SW 1271 (cell line): ENCODE data around the gene NUP98.
A peak's percentile ranks its signal among the peaks of the same experiment; 100 is the strongest.

ENCODE experiments used
- DNase-seq, 2 experiments: peaks; one replicate each; lab custom pipeline; 2025; lab: John Stamatoyannopoulos, UW

The NUP98 gene

DNA sequence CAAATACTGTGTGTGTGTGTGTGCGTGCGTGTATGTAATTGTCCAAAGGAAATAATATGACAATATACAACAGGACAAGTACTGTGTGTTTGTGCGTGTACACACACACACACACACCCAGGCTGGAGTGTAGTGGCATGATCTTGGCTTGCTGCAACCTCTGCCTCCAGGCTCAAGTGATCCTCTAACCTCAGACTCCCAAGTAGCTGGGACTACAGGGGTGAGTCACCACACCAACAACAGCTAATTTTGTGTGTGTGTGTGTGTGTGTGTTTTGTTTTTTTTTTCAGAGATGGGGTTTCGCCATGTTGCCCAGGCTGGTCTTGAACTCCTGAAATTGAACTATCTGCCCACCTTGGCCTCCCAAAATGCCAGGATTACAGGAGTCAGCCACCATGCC is 61.5 kb downstream of the NUP98 start:
- no peak for DNase-seq

GRCh38 chr11:3732671-3733436 is 64.5 kb downstream of the NUP98 start:
- no peak for DNase-seq

GRCh38 chr11:3723014-3723708 is 74.2 kb downstream of the NUP98 start:
- DNase-seq, result peak; percentile 39 to 69

DNA sequence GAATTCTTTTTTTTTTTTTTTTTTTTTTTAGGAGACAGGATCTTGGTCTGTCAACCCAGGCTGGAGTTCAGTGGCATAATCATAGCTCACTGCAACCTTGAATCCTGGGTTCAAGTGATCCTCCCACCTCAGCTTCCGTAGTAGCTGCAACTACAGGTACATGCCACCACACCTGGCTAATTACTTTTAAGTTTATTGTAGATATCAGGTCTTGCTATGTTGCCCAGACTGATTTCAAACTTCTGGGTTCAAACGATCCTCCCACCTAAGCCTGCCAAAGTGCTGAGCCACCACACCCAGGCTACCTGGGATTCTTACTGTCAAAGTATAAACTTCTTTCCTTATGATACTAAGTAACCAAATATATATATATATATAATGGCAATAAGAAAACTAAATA is 75.3 kb downstream of the NUP98 start:
- DNase-seq, result no peak

DNA sequence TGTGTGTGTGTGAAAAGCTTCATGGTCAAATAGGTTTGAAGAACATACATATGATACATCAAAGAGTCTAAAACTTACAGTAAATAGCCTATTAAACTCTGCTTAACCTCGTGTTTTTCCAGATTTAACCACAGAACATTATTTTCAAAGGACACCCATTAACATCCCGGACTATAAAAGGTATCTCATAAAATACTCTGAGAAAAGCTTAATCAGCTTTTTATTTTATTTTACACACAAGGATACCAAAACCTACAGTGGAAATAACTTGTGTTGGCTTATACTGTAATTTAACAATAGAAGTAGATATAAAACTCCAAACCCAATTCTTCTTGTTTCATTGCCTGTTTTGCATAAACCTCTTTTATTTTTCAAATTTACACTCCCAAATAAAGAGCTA is 76.4 kb downstream of the NUP98 start:
- DNase-seq, result no peak

DNA sequence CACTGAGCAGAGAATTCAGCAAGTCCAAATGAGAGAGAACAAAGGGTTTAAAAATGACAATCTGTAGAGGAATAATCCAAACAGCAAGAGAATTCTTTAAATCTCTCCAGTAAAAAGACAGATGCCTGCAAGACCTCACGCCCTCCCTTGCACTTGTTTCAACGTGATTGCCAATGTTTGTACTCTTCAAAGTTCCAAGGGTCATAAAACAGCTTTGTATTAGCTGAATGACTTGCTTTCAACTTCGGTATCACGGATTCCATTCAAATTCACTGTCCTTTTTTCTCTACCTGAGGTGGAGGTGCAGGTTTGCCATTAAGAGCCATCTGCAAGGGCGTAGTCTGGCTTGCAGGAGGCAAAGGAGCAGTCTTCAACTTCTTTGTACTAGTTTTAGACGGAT is 85.1 kb downstream of the NUP98 start:
- DNase-seq, result no peak

DNA sequence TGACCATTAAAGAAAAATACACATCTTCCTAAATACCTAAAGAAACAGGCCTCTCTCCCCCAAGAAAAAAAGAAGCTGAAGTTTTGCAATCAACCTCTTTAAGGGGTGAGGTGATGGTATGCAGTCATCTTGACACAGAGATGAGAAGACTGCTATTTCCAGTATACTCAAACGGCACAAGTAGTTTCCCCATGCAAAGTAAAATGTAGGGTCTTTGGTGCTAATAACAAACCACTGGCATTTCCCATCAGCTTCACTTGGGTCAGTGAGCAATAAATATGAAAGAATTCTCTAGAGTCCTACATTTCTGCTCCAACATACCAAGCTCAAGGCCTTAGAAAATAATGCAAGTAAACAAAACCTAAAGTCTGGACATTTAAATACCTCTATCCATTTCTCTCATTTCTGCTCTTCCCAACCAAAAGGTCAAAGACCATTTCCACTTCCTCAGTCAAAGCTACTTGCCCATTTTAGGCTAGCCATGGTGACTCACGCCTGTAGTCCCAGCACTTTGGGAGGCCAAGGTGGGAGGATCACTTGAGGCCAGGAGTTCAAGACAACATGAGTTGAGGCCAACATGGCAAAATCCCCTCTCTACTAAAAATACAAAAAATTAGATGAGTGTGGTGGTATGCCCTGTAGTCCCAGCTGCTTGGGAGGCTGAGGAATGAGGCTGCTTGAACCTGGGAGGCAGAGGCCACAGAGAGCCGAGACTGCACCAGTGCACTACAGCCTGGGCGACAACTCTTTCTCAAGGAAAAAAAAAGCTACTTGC is 86.7 kb downstream of the NUP98 start:
- no peak for DNase-seq

GRCh38 chr11:3709977-3710376 is 87.4 kb downstream of the NUP98 start:
- DNase-seq, result no peak

DNA sequence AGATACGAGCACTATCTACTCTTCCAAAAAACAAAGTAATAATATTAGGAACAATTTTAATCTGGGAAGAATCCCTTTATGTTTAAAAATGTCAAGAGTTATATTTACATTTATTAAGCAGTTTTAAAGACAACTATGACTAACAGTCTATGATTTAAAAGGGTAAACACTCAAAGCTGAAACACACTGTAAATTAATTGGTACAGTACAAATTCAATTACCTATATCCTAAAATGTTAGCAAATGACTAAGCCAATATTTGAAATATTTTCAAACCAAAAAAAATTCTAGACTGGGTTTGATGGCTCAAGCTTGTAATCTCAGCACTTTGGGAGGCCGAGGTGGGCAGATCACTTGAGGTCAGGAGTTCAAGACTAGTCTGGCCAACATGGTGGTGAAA is 90.2 kb downstream of the NUP98 start:
- no peak for DNase-seq

- no peak for DNase-seq
Observed at GRCh38 chr11:3703383-3703782, 94.0 kb downstream of the NUP98 start.

DNA sequence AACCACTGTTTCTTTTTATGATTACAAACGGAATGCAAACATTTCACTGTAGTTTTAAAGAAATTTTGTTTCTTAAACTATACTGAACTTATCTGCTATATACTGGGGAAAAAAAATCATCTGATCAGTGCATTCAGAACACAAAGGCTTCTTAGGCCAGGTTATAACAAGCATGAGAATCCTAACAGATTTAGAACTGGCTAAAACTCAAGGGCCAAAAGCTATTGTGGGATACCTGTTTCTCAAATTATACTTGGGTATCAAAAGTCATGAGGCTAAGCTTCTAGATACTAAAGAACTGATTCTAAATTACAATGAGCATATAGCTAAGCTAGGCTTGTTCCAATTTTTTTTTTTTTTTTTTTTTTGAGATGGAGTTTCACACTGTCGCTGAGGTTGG is 96.4 kb downstream of the NUP98 start:
- no peak for DNase-seq

DNA sequence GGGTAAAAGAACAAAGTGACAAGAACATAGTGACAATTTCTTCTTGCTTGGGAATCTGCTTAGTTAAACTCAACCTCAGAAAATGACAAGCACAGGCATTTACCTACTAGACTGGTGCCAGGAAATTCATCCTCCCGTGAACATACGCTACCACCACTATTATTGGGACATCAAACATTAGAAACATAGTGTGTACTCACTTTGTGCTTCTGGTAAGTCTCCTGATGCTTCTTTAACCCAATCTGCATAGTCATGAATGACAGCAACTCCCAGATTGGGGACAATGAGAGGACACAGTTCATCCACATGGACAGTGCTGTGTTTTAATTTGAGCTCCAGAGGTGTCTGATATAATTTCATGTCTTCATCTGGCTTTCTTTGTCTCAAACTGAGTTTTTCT is 96.9 kb downstream of the NUP98 start:
- no peak for DNase-seq

GRCh38 chr11:3686751-3687150 is 110.6 kb downstream of the NUP98 start:
- no peak for DNase-seq

DNA sequence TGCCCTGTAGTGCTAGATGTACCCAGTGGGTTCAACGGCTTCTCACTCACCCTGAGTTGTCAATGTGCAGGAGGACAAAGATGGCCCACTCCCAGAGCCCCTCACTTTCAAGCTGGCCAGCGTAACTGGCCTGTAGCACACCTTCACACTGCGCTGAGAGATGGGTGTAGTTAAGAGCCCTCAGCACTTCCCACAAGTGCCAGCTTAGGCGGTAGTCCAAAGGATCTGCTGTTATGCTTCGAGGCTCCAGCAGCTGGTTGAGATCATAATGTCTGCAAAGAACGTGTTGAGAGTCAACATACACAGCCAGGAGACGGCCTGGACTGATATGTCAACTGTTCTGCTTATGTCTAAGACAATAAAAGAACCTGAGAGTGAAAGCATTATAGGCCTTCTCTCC is 111.4 kb downstream of the NUP98 start:
- no peak for DNase-seq

DNA sequence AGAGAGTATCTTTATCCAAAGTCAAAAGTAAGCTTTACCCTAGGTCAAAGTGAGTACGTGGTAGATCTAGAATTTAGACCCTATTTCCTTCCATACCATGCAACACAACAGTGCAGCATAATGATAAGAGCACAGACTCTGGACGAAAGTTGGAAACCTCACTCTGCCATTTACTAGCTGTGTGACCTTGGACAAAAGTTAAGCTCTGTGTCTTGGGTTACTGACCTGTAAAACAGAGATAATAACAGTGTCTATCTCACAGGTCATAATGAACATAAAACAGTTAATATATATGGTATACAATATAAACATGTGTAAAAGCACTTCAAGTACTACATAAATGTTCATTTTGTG is 112.6 kb downstream of the NUP98 start:
- DNase-seq, result no peak

DNA sequence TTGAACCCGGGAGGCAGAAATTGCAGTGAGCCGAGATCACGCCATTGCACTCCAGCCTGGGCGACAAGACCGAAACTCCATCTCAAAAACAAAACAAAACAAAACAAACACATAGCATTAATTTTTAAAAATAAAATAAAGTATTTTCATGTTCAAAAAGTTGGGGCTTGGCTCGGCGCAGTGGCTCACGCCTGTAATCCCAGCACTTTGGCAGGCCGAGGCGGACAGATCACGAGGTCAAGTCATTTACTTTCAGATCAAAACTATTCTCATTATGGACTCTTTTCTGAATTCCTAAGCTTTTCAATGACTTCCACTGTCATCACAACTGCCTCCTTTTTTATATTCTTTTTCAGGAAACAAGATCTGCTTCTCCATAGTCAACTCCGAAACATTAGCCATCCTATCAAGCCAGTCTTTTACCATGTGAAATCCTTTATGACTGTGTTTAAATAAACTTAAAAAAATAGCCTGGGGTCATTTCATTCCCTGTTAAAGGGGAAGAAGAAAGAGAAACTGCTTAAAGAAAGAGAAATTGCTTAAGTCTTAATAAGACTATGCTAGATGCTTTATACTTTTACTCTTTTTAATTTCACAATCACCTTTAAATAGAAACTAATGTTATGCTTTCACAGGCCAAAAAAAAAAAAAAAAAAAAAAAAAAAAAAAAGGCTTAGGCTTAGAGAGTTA is 113.1 kb downstream of the NUP98 start:
- DNase-seq, result no peak

GRCh38 chr11:3683039-3683438 is 114.3 kb downstream of the NUP98 start:
- no peak for DNase-seq

DNA sequence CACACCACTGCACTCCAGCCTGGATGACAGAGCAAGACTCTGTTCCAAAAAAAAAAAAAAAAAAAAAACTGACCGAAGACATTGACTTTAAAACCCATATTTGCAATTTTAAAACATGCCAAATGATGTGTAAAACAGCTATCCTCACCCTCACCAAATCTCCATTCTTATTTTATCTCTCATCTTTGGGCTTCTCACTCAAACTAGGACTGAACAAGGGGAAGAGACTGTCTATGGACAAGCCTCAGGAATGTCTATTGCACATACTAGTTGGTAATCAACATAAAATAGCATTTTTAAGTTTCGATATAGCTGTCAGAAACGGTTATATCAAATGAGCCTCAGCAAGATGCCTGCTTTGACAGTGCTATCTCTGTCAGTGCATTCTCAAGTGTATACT is 118.3 kb downstream of the NUP98 start:
- no peak for DNase-seq

- DNase-seq, result no peak
Observed at GRCh38 chr11:3675971-3676370, 121.4 kb downstream of the NUP98 start.

DNA sequence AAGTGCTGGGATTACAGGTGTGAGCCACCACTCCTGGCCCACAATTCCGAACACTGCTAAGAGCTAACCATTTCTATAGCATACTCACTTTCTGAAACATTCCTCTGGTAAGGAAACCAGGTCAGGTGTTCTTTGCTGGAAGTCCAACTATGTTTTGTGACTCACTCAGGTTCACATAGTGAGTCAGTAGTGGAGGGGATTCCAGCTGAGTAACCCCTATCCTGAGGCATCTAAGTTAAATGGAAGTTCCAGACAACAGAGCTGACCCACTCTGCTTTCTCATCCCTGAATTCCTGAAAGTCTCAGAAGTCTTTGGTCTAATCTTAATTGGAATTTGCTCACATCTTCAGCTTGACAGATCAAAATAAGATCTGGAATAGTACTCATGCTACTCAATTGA is 123.2 kb downstream of the NUP98 start:
- peak in 1 of 2 experiments; percentile 38 for DNase-seq

DNA sequence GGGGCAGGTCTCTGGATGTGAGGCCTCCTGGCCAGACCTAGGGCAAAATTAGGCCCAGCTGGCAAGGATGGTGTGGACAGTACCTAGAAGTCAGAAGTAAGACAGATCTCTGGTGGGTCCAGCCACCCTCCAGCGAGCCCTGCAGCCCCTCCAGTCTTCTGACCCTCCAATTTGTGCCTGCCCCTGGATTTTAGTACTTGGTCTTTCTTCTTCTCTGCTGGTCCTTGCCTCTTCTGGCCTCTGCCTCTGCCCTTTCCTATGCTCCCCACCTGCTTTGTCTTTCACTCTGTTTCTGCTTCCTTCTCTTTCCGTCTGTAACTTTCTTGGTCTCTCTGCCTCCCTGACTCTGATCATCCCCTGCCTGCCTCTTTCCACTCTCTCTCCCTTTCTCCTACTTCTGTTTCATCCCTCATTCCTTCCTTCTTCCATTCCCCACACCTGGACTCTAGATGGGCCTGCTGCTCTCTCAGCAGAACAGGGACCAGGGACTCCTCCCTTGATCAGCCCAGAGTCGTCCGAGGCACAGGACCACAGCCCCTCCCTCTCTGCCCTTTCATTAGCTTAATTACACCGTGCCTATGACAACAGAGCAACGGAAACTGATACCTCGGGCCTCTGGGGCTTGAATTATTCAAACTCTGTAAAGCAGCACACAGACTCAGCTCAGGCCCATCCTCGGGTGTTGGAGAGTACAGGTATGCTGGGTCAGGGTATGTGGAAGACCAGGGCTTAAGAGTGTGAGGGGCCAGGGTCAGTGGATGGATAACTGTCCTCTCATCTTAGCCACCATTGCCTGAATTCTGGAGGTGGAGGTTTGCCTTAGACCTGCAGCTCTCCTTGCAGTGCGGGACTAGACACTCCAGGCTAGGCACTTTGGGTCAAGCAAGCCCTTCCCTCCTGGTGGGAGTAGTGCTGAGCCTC is 125.8 kb downstream of the NUP98 start, which contains the start of gene CHRNA10:
TSS of gene CHRNA10 (minus strand) at position 51 of the 921 bp plus-strand sequence. CDS start 72 bp downstream, outside the sequence.
- DNase-seq, result no peak
